ENCODE results near the gene CD58. TPM values are rescaled to one million over a fixed set of nuclear protein-coding genes. Genes with fewer than 3 reads are reported as not detected.

The CD58 gene
- total and polyA plus RNA-seq, 9 of the 15 experiments (the other 6 are each of a cell fraction or from before 2014, with no cell fraction given) = 18.1 to 113 (median 37.4) TPM

DNA sequence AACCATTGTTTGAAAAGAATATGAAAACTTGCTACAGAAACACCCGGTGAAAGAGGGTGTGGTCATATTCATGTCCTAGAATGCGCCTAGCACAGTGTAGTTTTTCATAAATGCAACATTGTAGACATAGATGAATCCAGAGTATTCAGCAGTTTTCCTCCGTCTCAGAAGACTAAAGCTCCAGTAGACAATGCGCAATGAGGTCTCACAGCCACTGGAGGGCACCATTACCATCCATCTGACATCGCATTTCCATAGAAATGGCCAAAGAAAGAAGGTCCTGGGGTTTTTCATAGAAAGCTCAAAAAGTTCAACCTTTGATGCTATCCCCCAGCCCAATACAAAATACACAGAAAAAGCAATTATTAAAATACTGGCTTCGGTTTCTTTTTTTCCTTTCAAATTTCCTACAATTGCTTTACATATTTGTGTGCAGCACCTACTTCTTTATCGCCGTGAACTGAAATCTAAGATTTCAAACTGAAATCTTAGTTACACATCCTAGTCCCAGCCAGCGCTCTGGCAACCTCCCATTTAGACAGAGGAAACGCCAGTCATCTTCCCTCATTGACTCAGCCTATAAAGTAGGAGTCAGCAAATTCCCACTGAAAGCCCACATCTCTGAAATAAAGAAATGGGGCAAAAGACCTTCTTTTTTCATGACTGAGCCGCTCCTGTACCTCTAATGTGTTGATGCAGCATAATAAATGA, 3.9 kb upstream of the CD58 start (continued):
- TF ChIP-seq, protein P1, sequence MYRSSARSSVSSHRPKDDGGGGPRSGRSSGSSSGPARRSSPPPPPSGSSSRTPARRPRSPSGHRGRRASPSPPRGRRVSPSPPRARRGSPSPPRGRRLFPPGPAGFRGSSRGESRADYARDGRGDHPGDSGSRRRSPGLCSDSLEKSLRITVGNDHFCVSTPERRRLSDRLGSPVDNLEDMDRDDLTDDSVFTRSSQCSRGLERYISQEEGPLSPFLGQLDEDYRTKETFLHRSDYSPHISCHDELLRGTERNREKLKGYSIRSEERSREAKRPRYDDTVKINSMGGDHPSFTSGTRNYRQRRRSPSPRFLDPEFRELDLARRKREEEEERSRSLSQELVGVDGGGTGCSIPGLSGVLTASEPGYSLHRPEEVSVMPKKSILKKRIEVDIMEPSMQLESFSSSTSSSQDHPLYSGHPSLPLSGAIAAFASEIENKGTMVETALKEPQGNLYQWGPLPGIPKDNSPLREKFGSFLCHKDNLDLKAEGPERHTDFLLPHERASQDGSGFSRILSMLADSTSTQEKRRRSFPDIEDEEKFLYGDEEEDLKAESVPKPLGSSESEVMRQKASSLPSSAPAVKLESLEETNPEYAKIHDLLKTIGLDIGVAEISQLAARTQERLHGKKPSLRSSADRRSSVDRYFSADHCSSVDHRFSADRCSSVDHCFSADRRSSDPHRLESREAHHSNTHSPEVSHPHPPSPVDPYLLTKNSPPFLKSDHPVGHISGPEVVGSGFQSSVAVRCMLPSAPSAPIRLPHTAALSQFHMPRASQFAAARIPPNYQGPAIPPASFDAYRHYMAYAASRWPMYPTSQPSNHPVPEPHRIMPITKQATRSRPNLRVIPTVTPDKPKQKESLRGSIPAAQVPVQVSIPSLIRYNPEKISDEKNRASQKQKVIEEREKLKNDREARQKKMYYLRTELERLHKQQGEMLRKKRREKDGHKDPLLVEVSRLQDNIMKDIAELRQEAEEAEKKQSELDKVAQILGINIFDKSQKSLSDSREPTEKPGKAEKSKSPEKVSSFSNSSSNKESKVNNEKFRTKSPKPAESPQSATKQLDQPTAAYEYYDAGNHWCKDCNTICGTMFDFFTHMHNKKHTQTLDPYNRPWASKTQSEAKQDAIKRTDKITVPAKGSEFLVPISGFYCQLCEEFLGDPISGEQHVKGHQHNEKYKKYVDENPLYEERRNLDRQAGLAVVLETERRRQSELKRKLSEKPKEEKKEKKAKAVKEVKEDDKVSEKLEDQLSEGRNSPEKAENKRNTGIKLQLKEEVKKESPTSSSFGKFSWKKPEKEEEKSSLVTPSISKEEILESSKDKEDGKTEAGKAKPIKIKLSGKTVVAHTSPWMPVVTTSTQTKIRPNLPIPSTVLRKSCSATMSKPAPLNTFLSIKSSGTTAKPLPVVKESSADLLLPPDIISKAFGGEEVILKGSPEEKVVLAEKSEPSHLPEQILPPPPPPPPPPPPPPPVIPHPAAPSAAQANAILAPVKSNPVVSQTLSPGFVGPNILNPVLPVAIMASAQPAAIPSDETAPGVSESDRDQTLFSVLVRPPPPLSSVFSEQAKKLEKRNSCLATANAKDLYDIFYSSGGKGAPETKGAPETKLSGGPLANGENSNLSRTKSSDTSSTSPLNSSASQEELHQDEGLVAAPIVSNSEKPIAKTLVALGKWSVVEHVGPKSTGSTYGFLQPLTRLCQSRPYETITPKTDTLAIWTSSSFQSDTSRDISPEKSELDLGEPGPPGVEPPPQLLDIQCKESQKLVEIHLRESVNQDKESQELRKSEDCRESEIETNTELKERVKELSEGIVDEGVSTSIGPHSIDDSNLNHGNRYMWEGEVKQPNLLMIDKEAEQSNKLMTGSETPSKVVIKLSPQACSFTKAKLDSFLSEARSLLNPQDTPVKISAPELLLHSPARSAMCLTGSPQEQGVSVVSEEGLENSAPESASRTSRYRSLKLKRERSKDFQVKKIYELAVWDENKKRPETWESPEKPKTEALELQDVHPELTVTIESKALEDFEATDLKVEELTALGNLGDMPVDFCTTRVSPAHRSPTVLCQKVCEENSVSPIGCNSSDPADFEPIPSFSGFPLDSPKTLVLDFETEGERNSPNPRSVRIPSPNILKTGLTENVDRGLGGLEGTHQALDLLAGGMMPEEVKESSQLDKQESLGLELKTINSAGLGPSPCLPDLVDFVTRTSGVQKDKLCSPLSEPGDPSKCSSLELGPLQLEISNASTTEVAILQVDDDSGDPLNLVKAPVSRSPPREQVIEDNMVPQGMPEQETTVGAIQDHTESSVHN (IDR thresholded peaks at IDR 0.05; ENCODE audit: borderline replicate concordance in 1 of 2, low read depth in 1 of 2) = no peak
- TF ChIP-seq MYC (IDR thresholded peaks at IDR 0.05; ENCODE audit: low read depth, low read length) (0 out of 2 replicates have a peak, but pooled peaks have one; percentile 35), MYC (CRISPR knock-in tag; IDR thresholded peaks at IDR 0.05; ENCODE audit: borderline replicate concordance, low read depth) (no peak), RB1 (IDR thresholded peaks at IDR 0.05; ENCODE audit: low read depth) (peak; percentile 64; the same call in 1 of the 2 replicates), ELF1 (tag; IDR thresholded peaks at IDR 0.05) (0 out of 2 replicates have a peak, but pooled peaks have one; percentile 5), GATAD2B (IDR thresholded peaks at IDR 0.05; ENCODE audit: borderline replicate concordance) (0 out of 2 replicates have a peak, but pooled peaks have one; percentile 30), ZNF316 (IDR thresholded peaks at IDR 0.05) (peak; percentile 94), STAG1 (CRISPR knock-in tag; IDR thresholded peaks at IDR 0.05; ENCODE audit: borderline replicate concordance) (peak; percentile 65; the same call in 1 of the 2 replicates), RAD21 (CRISPR knock-in tag; conservative IDR thresholded peaks at IDR 0.05 in 1 of 2, IDR thresholded peaks at IDR 0.05 in 1 of 2) (peak; percentile 92 to 95)
- TF ChIP-seq, protein P2, sequence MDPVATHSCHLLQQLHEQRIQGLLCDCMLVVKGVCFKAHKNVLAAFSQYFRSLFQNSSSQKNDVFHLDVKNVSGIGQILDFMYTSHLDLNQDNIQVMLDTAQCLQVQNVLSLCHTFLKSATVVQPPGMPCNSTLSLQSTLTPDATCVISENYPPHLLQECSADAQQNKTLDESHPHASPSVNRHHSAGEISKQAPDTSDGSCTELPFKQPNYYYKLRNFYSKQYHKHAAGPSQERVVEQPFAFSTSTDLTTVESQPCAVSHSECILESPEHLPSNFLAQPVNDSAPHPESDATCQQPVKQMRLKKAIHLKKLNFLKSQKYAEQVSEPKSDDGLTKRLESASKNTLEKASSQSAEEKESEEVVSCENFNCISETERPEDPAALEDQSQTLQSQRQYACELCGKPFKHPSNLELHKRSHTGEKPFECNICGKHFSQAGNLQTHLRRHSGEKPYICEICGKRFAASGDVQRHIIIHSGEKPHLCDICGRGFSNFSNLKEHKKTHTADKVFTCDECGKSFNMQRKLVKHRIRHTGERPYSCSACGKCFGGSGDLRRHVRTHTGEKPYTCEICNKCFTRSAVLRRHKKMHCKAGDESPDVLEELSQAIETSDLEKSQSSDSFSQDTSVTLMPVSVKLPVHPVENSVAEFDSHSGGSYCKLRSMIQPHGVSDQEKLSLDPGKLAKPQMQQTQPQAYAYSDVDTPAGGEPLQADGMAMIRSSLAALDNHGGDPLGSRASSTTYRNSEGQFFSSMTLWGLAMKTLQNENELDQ (CRISPR knock-in tag; IDR thresholded peaks at IDR 0.05; ENCODE audit: borderline replicate concordance) = no peak
- TF ChIP-seq, protein P3, sequence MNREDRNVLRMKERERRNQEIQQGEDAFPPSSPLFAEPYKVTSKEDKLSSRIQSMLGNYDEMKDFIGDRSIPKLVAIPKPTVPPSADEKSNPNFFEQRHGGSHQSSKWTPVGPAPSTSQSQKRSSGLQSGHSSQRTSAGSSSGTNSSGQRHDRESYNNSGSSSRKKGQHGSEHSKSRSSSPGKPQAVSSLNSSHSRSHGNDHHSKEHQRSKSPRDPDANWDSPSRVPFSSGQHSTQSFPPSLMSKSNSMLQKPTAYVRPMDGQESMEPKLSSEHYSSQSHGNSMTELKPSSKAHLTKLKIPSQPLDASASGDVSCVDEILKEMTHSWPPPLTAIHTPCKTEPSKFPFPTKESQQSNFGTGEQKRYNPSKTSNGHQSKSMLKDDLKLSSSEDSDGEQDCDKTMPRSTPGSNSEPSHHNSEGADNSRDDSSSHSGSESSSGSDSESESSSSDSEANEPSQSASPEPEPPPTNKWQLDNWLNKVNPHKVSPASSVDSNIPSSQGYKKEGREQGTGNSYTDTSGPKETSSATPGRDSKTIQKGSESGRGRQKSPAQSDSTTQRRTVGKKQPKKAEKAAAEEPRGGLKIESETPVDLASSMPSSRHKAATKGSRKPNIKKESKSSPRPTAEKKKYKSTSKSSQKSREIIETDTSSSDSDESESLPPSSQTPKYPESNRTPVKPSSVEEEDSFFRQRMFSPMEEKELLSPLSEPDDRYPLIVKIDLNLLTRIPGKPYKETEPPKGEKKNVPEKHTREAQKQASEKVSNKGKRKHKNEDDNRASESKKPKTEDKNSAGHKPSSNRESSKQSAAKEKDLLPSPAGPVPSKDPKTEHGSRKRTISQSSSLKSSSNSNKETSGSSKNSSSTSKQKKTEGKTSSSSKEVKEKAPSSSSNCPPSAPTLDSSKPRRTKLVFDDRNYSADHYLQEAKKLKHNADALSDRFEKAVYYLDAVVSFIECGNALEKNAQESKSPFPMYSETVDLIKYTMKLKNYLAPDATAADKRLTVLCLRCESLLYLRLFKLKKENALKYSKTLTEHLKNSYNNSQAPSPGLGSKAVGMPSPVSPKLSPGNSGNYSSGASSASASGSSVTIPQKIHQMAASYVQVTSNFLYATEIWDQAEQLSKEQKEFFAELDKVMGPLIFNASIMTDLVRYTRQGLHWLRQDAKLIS (CRISPR knock-in tag; IDR thresholded peaks at IDR 0.05) = no peak
